NOMO-1 treated with DMSO at 0.1 percent for 48 hours (cell line): ENCODE measurements around the gene DGUOK.
"Not testable (repeated sequence)": the region's sequence is repeated elsewhere in the genome, so short reads cannot be mapped to it uniquely, and the experiment has no call there.

Experiments
- DNase-seq: peaks from one replicate; lab custom pipeline; 2025; ENCODE audit not compliant: unreplicated experiment; lab: John Stamatoyannopoulos, UW

The DGUOK gene

GRCh38 chr2:73899801-73900336, 26.8 kb upstream of the DGUOK start:
- no peak for DNase-seq

- no peak for DNase-seq
These were observed 25.5 kb upstream of the DGUOK start for GRCh38 chr2:73901143-73901542.

- no peak for DNase-seq
These were observed 24.4 kb upstream of the DGUOK start for GRCh38 chr2:73902284-73902683.

- no peak for DNase-seq
These were observed 23.4 kb upstream of the DGUOK start for GRCh38 chr2:73903313-73903712.

- not testable (repeated sequence) for DNase-seq
These were observed 22.6 kb upstream of the DGUOK start for GRCh38 chr2:73903949-73904613.

GRCh38 chr2:73904952-73905351, 21.7 kb upstream of the DGUOK start:
- no peak for DNase-seq

- peak; percentile 16 for DNase-seq
These were observed 19.7 kb upstream of the DGUOK start for GRCh38 chr2:73906847-73907505.

- no peak for DNase-seq
These were observed 18.7 kb upstream of the DGUOK start for GRCh38 chr2:73907840-73908452.

- no peak for DNase-seq
These were observed 17.7 kb upstream of the DGUOK start for GRCh38 chr2:73908689-73909652.

- no peak for DNase-seq
These were observed 15.7 kb upstream of the DGUOK start for GRCh38 chr2:73910873-73911547.

- DNase-seq: no peak
These were observed 15.0 kb upstream of the DGUOK start for GRCh38 chr2:73911548-73912208.

GRCh38 chr2:73913414-73914054, 13.1 kb upstream of the DGUOK start:
- DNase-seq: no peak

GRCh38 chr2:73914667-73915066, 12.0 kb upstream of the DGUOK start:
- no peak for DNase-seq

- no peak for DNase-seq
These were observed 11.2 kb upstream of the DGUOK start for GRCh38 chr2:73915437-73915993.

GRCh38 chr2:73916666-73917065, 10.0 kb upstream of the DGUOK start:
- DNase-seq: no peak

GRCh38 chr2:73917296-73917695, 9.4 kb upstream of the DGUOK start:
- DNase-seq: no peak

GRCh38 chr2:73917696-73918207, 8.9 kb upstream of the DGUOK start:
- DNase-seq: no peak

GRCh38 chr2:73918856-73919255, 7.8 kb upstream of the DGUOK start:
- no peak for DNase-seq
